HG03103 (cell line): ENCODE results near the gene ZSCAN1.
"Not testable (repeated sequence)": the region's sequence is repeated elsewhere in the genome, so short reads cannot be mapped to it uniquely, and the experiment has no call there.

Experiments
- ATAC-seq: cut with Tn5 transposase; IDR thresholded peaks from one replicate; pipeline ENCODE4 v1.9.1; 2021; ENCODE audit warnings: low read depth; ENCODE audit not compliant: unreplicated experiment

The ZSCAN1 gene, protein sequence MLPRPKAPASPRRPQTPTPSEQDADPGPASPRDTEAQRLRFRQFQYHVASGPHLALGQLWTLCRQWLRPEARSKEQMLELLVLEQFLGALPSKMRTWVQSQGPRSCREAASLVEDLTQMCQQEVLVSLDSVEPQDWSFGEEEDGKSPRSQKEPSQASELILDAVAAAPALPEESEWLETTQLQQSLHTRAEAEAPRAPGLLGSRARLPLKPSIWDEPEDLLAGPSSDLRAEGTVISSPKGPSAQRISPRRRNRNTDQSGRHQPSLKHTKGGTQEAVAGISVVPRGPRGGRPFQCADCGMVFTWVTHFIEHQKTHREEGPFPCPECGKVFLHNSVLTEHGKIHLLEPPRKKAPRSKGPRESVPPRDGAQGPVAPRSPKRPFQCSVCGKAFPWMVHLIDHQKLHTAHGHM

DNA sequence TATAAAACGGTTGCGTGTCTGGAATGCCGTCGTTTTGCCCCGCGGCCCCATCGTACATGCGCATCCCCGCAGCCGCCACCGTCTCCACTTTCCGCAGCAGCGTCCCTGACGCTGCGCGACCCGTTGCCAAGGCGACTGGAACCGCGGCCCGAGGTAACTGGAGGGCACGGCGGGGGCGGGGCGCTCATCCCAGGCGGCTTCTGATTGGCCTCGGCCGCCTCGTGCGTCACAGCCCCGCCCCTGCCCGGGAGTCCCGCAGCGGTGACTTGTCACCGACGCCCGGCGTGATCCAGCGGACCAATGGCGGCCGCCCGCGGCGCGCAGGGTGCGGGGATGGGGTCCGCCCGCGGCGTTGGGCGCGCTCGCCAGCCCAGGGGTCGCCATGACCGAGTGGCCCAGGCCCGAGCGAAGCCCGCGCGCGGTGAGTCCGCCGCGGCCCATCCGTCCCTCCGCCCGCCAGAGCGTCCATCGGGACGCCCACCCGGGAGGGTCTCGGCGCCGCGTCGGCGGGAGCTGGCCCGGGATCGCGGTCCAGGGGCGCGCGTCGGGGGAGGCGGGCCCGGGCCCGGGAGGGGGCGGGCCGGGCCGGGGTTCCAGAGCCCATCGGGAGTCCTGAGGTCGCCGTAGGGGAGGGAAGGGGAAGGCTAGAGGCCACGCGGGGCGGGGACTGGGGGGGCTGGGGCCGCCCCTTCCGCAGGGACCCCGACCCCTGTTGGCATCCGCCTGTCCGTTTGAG lies at the start of gene ZSCAN1:
TSS of gene ZSCAN1 (plus strand) at position 285 of the 736 bp plus-strand sequence. CDS start 3,812 bp downstream, outside the sequence.
- no peak for ATAC-seq

GRCh38 chr19:57992841-57993240 lies 41.0 kb upstream of the ZSCAN1 start:
- ATAC-seq: no peak

- no peak for ATAC-seq
Observed at GRCh38 chr19:58000677-58001076, 33.1 kb upstream of the ZSCAN1 start.

GRCh38 chr19:58001895-58002369 lies 31.9 kb upstream of the ZSCAN1 start:
- no peak for ATAC-seq

- ATAC-seq: peak; percentile 85
Observed at GRCh38 chr19:58002384-58003173, 31.2 kb upstream of the ZSCAN1 start, which contains the start of gene ZNF606. Gene ZNF606 (minus strand): TSS chr19:58002820. CDS start chr19:58001319, 1,501 bp downstream.

DNA sequence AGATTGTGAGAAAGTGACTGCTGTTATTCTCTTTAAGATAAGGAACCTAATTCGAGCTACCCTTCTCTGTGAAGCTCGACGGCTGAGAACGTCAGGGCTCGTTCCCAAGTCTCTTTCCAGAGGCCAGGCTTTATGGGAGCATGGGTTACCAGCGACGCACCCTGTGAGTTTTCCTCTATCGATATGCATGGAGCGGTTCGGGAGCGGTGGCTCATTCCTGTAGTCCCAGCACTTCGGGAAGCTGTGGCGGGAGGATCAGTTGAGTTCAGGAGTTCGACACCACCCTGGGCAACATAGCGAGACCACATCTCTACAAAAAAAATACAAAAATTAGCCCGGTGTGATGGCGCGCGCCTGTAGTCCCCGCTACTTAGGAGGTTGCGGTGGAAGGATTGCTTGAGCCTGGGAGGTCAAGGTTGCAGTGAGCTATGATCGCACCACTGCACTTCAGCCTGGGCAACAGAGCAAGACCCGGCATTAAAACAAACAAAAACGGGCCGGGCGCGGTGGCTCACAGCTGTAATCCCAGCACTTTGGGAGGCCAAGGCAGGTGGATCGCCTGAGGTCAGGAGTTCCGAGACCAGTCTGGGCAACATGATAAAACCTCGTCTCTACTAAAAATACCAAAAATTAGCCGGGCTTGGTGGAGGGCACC lies 30.5 kb upstream of the ZSCAN1 start:
- no peak for ATAC-seq

DNA sequence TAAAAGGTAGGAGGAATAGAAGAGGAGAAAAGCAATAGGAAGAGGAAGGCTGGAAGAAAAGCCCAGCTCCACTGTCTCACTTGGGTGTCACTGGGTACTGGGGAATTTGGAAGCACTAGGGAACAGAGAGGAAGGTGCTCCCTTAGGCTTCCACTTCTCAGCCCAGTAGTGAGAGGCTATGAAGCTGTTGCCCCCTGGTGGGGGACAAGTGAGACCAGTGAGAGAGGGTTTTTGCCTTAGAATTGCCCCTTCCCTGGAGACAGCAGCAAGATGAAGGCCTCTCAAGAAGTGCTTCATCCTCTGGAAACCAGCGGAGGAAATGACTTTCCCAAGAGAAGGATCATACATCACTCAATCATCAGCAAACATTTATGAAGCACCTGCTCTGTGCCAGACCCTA lies 26.5 kb upstream of the ZSCAN1 start:
- ATAC-seq: no peak

DNA sequence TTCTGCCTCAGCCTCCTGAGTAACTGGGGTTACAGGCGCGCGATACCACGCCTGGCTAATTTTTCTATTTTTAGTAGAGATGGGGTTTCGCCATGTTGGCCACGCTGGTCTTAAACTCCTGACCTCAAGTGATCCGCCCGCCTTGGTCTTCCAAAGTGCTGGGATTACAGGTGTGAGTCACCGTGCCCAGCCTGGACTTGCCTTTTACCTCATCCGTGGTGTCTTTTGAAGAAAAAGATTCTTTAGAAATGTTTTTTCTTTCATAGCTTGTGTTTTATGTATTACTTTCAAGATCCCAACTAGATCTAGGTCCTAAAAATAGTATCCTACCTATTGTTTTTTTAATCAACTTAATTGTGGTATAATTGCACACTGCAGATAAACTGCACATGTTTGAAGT lies 24.9 kb upstream of the ZSCAN1 start:
- ATAC-seq: not testable (repeated sequence)

GRCh38 chr19:58009301-58009665 lies 24.5 kb upstream of the ZSCAN1 start:
- no peak for ATAC-seq

DNA sequence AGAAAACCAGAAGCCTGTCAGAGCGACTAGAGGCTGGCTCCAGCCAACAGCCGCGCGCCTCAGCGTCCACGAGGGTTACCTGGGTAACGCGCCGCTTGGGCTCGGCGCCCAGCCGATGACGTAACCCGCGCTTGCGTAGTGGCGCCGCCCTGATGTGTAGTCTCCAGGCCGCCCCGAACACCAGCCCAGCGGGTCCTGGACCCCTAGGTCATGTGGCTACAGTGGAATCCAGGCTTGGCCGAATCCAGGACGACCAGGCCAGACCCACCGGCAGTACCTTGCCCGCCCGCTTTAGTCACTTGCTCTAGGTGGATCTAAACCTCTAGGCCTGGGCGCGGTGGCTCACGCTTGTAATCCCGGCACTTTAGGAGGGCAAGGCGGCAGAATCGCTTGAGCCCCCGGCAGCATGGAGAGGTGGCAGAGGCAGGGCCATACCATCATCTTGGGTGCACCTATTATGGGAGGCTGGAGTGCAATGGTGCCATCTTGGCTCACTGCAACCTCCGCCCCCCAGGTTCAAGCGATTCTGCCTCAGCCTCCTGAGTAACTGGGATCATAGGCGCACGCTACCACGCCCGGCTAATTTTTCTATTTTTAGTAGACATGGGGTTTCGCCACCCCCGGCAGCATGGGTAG lies 24.0 kb upstream of the ZSCAN1 start:
- ATAC-seq: peak; percentile 71

- ATAC-seq: no peak
Observed at GRCh38 chr19:58010507-58010906, 23.3 kb upstream of the ZSCAN1 start.

- no peak for ATAC-seq
Observed at GRCh38 chr19:58014141-58014540, 19.7 kb upstream of the ZSCAN1 start.

DNA sequence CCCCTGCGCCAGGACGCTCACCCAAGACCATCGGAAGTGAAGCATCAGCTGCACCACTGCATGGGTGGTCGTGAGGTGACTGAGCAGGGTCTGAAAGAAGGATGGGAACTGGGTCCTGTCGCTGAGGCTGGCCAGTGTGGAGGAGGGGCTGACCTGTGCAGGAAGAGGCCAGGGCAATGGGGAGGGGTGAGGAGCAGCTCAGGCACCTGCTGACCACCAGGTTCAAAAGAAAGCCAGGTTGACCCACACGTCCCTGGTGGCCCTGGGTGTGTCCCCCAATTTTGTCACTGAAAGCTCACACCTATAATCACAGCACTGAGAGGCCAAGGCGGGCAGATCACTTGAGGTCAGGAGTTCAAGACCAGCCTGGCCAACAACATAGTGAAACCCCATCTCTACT lies 13.7 kb upstream of the ZSCAN1 start:
- no peak for ATAC-seq

- no peak for ATAC-seq
Observed at GRCh38 chr19:58021541-58022282, 12.1 kb upstream of the ZSCAN1 start.

DNA sequence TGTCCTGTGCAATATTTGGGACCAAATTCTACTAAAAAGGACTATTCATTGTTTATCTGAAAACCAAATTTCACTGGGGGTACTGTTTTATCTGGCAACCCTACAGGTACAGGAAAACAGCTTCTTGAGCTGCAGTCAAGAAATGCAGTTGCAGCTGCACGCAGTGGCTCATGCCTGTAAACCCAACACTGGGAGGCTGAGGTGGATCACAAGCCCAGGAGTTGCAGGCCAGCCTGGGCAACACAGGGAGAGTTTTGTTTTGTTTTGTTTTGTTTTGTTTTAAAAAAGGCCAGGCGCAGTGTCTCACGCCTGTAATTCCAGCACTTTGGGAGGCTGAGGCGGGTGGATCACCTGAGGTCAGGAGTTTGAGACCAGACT lies 11.6 kb upstream of the ZSCAN1 start:
- no peak for ATAC-seq

GRCh38 chr19:58024661-58025060 lies 9.2 kb upstream of the ZSCAN1 start:
- ATAC-seq: no peak

GRCh38 chr19:58034477-58034793 lies 610 bp downstream of the ZSCAN1 start:
- no peak for ATAC-seq

DNA sequence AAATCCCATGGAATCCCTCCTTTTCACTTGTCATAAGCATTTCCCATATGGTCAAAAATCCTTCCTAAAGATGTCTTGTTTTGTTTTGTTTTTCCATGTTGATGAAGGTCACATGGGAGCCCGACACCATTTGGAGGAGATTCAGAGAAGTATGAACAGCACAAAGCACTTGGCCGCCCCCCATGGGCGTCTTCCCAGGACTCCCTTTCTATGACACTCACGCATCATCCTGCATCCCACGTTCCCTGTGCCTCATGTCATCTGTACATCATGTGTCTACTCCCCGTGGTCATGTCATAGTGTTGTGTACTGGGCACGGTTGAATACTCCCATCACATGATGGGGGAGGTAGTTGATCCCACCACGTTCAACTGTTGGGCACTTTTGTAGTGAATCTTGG lies 2.0 kb downstream of the ZSCAN1 start:
- no peak for ATAC-seq

DNA sequence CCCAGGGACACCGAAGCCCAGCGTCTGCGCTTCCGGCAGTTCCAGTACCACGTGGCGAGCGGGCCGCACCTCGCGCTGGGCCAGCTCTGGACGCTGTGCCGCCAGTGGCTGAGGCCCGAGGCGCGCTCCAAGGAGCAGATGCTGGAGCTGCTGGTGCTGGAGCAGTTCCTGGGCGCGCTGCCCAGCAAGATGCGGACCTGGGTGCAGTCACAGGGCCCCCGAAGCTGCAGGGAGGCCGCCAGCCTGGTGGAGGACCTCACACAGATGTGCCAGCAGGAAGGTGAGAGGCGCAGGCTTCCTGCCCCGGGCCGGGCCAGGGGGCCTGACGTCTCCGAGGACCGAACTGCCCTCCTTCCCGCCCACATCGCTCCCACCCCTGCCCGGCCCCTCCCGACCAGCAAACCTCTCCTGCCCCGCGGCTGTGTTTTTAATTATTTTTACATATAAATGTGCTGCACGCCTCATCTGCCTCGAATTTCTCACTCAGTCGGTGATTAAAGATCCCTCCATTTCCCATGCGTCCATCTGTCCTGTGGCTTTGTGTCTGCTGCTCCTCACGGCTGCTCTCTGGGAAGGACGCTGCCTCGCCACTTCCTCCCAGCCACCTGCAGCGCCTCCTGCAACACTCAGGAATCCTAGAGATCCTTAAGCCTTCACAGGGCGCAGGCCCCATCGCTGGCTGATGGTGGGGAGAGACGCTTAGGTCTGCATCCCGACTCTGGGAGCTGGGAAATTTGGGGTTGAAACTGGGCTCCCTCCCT lies 4.3 kb downstream of the ZSCAN1 start:
- ATAC-seq: no peak
